ENCODE measurements around the gene LIX1L.

Gene LIX1L

GRCh38 chr1:145962157-145963102 is 4.6 kb upstream of the LIX1L start:
- no peak for DNase-seq

DNA sequence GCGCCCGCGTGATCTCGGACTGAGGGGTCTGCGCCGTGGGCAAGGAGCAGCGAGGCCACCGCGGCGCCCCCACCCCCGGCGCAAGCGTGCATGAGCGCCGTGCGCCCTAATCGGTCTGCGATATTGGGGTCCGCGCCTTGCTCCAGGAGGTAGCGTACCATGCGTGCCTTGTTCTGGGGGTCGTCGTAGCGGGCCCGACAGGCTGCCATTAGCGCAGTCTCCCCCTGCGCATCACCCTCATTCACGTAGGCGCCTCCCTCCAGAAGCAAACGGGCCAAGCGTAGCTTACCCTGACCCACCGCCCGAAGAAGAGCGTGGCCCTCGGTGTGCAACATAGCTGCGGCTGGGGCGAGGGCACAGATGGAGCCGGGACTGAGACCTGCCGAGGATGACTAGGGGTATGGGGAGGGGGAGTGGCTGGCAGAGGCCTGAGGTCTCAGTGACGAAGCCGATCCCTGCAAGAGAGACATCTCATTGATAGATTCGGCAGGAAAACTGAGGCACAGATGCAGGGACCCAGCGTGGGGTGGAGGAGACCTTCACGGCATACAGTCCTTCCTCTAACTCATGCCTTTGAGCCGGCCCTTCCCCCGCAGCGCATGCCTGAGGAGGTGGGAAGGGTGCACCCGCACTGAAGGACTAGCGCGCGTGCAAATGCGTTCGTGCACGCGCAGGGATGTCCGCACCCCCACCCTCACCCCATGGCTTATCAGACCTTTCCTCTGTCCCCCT is 3.8 kb upstream of the LIX1L start:
- no peak for DNase-seq

DNA sequence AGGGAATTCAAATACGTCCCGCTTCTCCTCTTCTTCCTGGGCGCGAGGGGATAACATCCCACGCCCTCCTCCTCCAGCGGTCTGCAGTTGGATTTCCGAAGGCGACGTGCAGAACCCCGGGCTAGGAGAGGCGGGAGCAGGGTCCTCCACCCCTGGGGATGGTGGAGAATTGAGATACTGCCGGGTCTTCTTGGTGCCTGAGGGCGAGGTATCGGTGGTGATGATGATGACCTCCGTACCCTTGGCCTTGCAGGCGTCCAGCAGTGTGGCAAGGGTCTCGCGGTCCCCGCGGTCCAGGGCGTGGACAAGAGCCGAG is 3.2 kb upstream of the LIX1L start:
- DNase-seq = no peak

DNA sequence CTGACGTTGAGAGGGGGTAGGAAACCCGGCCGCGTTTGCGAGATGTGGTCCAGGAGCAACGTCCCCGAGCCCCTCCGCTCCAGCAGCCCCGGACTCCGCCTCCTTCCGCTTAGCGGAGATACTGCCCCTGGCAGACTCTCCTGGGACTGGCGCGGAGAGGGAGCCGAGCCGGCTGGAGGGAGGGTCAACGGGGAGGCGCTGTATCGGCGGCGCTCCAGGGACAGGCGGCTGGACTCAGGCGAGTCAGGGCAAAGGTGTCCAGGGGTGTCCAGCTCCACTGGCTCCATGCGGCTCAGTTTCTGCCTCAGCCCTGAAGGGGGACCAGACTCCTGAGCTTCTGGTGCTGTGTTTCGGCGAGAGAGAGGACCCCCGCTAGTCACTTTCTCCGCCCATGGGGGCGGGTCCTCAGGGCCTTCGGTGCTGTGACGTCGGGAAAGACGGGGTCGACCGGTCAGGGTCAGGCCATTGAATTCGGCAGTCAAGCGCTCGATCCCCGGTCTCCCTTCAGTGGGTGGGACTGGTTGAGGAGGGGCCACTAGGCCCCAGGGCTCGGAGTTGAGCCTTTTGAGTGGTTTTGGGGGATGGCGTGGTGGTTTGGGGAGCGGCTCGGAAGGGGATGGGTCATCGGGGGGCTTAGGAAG is 2.8 kb upstream of the LIX1L start:
- no peak for DNase-seq

- DNase-seq = no peak
These were observed 2.2 kb upstream of the LIX1L start for GRCh38 chr1:145959957-145960467.

DNA sequence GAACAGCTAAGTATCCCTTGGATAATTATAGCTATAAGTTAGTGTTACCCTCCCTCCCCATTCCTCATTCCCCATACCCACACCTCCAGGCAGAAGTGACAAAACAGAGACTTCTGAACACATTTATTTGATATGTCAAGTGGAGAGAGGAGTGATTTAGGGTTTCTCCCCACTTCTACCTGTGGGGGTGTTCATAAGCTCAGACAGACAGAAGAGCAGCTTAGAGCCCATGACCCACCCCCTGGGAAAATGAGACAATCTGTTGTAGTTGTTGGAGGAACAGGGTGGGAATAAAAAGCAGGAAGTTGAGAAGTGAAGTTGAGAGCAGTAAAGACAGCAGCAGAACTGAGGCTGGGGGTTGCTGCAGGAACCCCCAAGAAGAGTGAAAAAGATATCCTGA is 1.5 kb upstream of the LIX1L start:
- DNase-seq = no peak

DNA sequence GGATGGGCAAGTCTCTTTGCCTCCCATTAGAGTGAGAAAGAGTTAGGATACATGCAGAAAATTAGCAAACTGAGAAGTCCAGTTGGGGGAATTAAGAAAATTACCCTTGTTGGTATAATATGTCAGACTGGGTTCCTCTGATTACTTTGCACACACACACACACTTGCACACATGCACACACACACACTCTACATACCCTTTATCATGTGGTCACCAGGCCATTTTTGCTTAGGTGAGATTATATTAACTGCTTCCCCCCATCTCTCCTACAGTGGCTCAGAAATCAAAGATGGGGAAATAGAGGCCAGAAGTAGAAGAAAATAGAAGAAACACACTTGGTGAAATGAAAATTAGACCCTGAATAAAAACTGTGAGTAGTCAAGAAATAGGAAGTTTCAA is 917 bp upstream of the LIX1L start:
- DNase-seq = no peak

GRCh38 chr1:145956781-145957442 is 905 bp downstream of the LIX1L start:
- no peak for DNase-seq

DNA sequence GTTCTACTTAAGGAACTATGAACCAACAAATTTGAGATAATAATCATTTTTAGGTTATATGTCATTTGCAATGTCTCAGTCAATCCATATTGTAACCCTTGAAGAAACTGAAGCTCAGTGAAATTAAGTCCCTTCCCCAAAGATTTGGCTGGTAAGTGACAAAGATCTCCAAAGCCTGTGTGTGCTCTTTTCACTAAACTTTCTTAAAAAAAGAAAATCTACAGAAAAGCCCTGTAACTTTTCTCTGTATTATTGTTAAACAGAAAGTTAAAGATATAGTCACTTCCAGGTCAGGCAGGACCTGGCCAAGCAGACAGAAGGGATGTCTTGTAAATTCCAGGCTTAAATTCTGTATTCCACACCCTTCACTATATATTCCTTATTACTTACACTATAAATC is 1.5 kb downstream of the LIX1L start:
- no peak for DNase-seq

DNA sequence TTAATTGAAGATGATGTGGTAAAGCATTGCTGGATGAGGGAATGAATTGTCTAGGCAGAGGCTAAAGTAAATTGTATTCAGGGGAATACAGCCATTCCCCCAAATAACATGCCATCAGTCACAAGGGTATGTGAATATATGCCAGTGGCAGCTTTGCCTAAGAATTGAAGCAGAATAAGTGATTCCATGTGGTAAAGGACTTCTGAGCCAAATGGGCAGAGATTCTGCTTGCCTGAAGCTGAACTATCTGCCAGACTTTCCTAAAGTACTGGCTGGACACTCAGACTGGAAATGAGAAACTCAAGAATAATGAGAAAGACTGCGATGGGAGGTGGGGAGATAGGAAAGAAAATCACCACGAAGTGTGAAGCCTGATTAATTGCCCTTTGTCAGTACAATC is 2.4 kb downstream of the LIX1L start:
- no peak for DNase-seq

GRCh38 chr1:145953861-145954260 is 4.0 kb downstream of the LIX1L start:
- no peak for DNase-seq

DNA sequence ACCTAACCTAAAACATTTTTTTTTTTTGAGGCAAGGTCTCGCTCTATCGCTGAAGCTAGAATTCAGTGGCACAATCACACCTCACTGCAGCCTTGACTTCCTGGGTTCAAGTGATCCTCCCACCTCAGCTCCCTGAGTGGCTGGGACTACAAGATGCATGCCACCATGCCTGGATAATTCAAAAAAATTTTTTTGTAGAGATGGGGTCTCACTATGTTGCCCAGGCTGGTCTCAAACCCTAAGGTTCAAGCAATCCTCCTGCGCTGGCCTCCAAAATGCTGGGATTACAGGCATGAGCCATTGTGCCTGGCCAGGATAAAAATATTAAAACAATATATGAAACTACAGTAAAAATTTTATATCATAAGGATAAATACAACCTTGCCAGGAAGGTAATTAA is 4.9 kb downstream of the LIX1L start:
- DNase-seq = no peak

GRCh38 chr1:145951526-145951925 is 6.3 kb downstream of the LIX1L start:
- no peak for DNase-seq

GRCh38 chr1:145949219-145949618 is 8.6 kb downstream of the LIX1L start:
- no peak for DNase-seq

GRCh38 chr1:145947551-145947950 is 10.3 kb downstream of the LIX1L start:
- no peak for DNase-seq

DNA sequence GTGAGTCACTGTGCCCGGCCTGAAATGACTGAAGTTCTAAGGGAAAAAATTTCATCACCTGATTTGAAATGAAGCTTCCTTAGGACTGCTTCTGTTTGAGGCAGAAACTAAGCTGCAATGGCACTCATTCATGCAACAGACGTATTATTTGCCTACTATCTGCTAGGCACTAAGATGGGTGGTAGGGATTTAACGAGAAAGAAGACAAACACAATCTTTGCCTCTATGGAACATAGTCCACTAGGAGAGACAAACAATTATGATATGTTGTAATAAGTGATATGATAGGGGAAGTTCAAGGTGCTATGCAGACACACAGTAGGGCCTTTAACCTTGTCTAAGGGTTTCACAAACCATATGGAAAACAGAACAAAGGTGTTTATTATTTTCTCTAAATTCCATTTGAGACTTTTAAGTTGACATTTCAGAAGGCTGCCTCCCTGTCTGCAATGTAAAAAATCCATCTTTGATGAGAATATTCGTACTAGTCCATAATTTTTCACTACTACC is 11.3 kb downstream of the LIX1L start:
- DNase-seq = no peak

DNA sequence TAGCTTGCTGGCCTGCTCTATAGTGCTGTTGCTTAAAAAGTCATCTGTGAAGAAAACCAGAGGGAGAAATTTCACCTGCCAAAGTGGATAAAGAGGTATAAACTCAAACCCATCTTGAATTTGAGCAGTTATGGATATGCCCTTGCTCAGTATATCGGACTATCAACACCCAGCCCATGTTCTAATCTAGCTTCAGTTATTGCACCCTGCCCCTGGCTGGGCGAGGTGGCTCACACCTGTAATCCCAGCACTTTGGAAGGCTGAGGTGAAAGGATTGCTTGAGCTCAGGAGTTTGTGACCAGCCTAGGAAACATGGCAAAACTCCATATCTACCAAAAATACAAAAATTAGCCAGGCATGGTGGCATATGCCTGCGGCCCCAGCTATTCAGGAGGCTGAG is 13.3 kb downstream of the LIX1L start:
- no peak for DNase-seq

- no peak for DNase-seq
These were observed 14.9 kb downstream of the LIX1L start for GRCh38 chr1:145942871-145943270.

DNA sequence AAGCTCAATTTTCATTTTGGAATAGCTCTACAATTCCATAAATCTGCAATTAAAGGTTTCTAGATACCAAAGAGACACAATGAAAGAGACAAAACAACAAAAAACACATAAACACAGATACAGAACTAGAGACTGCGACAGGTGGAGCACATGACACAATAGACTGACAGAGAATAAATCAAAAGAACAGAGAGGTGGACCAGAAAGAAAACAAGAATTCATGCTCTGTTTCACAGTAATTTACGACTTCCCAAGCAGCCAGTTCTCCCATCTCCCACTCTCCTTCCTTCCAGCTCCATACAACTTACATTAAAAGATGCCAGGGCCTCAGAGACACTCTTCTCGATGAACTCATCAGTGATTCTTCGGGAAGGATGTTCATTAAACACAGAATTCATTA is 15.4 kb downstream of the LIX1L start:
- DNase-seq = no peak

DNA sequence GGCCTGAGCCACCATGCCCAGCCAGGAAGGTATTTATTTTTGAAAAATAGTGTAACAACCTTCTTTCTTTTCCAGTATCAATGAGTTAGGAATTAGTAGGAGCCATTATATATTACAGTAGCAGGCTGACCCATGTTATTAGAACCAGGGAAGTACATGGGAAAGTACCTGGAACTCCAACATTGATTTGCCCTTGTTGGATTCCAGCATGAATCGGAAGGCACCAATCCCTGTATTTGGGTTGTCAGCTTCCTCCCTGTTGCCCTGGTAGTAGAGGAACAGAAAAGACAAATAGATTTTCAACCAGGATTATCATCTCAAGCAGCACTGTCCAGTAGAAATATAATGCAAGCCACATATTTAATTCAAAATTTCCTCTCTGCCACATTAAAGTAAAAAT is 20.4 kb downstream of the LIX1L start:
- DNase-seq = no peak

DNA sequence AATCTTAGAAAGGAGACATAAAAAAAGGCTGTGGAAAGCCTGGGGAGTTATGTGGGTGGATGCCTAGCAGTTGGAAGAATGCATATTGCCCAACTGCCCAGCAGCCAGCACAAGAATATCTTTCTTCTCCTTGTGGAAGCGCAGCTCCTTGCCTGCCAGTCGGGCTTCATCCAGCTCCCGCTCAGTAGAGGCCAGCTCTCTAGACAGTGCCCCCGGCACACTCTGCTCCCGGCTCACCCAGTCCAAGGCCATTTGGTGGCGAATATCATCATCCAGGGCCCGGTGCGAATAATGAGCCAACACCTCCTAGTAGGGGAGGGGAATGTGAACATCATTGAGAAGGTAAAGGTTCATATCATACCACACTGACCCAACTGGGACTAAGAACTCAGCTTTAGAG is 21.6 kb downstream of the LIX1L start:
- DNase-seq = no peak

- no peak for DNase-seq
These were observed 22.1 kb downstream of the LIX1L start for GRCh38 chr1:145935708-145936107.

DNA sequence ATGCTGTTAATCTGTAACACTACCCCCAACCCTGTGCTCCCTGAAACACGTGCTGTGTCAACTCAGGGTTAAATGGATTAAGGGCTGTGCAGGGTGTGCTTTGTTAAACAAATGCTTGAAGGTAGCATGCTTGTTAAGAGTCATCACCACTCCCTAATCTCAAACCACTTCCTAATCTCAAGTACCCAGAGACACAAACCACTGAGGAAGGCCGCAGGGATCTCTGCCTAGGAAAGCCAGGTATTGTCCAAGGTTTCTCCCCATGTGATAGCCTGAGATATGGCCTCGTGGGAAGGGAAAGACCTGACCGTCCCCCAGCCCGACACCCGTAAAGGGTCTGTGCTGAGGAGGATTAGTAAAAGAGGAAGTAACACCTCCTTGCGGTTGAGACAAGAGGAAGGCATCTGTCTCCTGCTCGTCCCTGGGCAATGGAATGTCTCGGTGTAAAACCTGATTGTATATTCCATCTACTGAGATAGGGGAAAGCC is 25.3 kb downstream of the LIX1L start:
- DNase-seq = peak; percentile 35

Measured in SIG-M5 (cell line).